ENCODE results near the gene GYS2.

GYS2 gene

GRCh38 chr12:21551841-21552465 is 52.7 kb downstream of the GYS2 start:
- DNase-seq = no peak

- no peak for DNase-seq
These were observed 57.2 kb downstream of the GYS2 start for GRCh38 chr12:21547437-21547836.

- no peak for DNase-seq
These were observed 57.9 kb downstream of the GYS2 start for GRCh38 chr12:21546716-21547115.

GRCh38 chr12:21545557-21545956 is 59.1 kb downstream of the GYS2 start:
- no peak for DNase-seq

- no peak for DNase-seq
These were observed 61.5 kb downstream of the GYS2 start for GRCh38 chr12:21543151-21543550.

GRCh38 chr12:21542403-21542802 is 62.2 kb downstream of the GYS2 start:
- DNase-seq = no peak

GRCh38 chr12:21541773-21542172 is 62.9 kb downstream of the GYS2 start:
- no peak for DNase-seq

- DNase-seq = no peak
These were observed 64.8 kb downstream of the GYS2 start for GRCh38 chr12:21539797-21540196.

- DNase-seq = no peak
These were observed 66.5 kb downstream of the GYS2 start for GRCh38 chr12:21538061-21538653.

- DNase-seq = no peak
These were observed 75.2 kb downstream of the GYS2 start for GRCh38 chr12:21529456-21529855.

GRCh38 chr12:21528953-21529352 is 75.7 kb downstream of the GYS2 start:
- no peak for DNase-seq

- DNase-seq = peak; percentile 89
These were observed 77.0 kb downstream of the GYS2 start for GRCh38 chr12:21527451-21528180.

- DNase-seq = no peak
These were observed 77.8 kb downstream of the GYS2 start for GRCh38 chr12:21526721-21527345.

GRCh38 chr12:21526053-21526452 is 78.6 kb downstream of the GYS2 start, which contains the start of gene SPX:
Gene SPX, plus strand, starts transcription at chr12:21526296. Its CDS starts 177 bp downstream, at chr12:21526473.
- DNase-seq = no peak

GRCh38 chr12:21523148-21523547 is 81.5 kb downstream of the GYS2 start:
- DNase-seq = no peak

GRCh38 chr12:21521541-21521940 is 83.1 kb downstream of the GYS2 start:
- DNase-seq = no peak

- DNase-seq = no peak
These were observed 86.2 kb downstream of the GYS2 start for GRCh38 chr12:21518451-21518850.

GRCh38 chr12:21516281-21516680 is 88.4 kb downstream of the GYS2 start:
- DNase-seq = no peak

- DNase-seq = no peak
These were observed 94.9 kb downstream of the GYS2 start for GRCh38 chr12:21509768-21510167.

- no peak for DNase-seq
These were observed 96.8 kb downstream of the GYS2 start for GRCh38 chr12:21507849-21508248.

- DNase-seq = no peak
These were observed 98.8 kb downstream of the GYS2 start for GRCh38 chr12:21505888-21506287.

GRCh38 chr12:21502872-21503271 is 101.8 kb downstream of the GYS2 start:
- DNase-seq = no peak

- no peak for DNase-seq
These were observed 102.5 kb downstream of the GYS2 start for GRCh38 chr12:21502164-21502496.

All from NCI-H526 treated with DMSO at 0.1 percent for 48 hours (cell line).